ENCODE measurements around the gene UBE2O.
A peak's percentile ranks its signal among the peaks of the same experiment; 100 is the strongest.

Gene UBE2O

DNA sequence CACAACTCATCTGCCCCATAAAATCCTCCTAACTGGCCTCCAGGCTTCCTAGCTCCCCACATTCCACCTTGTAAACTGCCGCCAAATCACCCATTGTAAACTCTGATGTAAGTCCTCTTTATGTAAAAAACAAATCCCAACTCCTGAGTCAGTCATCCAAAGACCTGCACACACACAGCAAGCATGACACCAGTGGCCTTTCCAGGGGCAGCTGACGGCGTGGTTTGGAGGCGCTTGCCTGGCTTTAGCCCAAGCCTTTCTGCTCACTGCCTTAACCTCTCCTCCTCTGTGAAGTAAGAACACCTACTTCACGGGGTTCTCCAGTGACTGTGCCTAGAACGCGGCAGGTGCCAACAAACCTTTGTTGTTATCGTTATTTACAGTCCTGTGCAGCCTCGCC lies 14.0 kb downstream of the UBE2O start:
- TF ChIP-seq, protein P1, sequence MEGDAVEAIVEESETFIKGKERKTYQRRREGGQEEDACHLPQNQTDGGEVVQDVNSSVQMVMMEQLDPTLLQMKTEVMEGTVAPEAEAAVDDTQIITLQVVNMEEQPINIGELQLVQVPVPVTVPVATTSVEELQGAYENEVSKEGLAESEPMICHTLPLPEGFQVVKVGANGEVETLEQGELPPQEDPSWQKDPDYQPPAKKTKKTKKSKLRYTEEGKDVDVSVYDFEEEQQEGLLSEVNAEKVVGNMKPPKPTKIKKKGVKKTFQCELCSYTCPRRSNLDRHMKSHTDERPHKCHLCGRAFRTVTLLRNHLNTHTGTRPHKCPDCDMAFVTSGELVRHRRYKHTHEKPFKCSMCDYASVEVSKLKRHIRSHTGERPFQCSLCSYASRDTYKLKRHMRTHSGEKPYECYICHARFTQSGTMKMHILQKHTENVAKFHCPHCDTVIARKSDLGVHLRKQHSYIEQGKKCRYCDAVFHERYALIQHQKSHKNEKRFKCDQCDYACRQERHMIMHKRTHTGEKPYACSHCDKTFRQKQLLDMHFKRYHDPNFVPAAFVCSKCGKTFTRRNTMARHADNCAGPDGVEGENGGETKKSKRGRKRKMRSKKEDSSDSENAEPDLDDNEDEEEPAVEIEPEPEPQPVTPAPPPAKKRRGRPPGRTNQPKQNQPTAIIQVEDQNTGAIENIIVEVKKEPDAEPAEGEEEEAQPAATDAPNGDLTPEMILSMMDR (conservative IDR thresholded peaks at IDR 0.05; ENCODE audit: low read depth, low read length): no peak
- no peak for DNase-seq (ENCODE audit: low read depth)
- H3K4me3 ChIP-seq (ENCODE audit: low read length): no peak overlapping the region

DNA sequence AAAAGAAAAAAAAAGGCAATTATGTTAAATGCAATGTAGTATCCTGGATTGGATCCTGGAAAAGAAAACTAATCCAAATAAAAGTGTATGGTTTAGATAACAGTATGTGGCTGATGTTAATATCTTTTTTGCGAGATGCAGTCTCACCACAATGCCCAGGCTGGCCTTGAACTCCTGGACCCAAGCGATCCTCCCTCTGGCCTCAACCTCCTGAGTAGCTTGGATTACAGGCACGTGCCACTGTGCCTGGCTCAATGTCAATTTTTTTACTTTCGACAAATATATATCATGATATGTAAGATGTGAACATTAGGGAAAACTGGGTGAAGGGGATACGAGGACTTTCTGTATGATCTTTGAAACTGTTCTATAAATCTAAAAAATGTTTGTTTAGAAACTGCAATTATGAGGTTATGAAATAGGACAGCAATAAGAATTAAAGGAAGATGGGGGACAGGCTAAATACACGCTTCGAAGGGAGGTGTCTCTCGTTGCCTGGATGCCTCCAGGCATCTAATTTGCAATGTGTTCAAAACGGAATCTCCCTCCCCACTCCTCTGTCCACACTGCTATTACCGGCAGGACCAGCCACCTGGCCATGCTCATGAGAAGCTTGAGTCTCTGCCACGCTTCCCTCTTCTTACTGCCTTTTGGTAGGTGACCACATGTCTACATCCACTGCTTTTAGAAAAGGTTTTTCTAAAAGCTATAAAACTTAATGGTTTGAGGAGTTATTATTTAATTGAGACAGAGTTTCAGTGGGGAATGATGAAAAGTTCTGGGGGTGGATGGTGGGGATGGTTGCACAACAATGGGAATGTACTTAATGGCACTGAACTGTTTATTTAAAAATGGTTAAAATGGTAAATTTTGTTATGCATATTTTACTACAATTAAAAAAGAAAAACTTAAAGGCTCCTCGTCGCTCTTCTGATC lies 15.2 kb downstream of the UBE2O start:
- H3K4me3 ChIP-seq (ENCODE audit: low read length): no peak overlapping the region
- no peak for DNase-seq (ENCODE audit: low read depth)
- TF ChIP-seq, protein P1 (conservative IDR thresholded peaks at IDR 0.05; ENCODE audit: low read depth, low read length): no peak

DNA sequence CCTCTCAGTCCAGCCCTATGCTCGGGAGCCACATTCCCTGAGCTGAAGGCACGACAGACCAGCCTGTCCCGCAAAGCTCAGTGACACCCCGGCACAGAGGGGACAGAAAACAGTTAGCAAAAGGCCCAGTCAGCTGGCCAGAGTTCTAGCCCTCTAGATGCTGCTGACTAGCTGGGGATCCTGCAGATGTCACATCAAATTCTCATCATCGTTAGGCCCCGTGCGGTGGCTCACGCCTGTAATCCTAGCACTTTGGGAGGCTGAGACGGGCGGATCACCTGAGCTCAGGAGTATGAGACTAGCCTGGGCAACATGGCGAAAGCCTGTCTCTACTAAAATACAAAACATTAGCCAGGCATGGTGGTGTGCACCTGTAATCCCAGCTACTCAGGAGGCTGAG lies 17.2 kb downstream of the UBE2O start:
- TF ChIP-seq, protein P1 (conservative IDR thresholded peaks at IDR 0.05; ENCODE audit: low read depth, low read length): no peak
- no peak for DNase-seq (ENCODE audit: low read depth)
- H3K4me3 ChIP-seq (ENCODE audit: low read length): no peak overlapping the region

DNA sequence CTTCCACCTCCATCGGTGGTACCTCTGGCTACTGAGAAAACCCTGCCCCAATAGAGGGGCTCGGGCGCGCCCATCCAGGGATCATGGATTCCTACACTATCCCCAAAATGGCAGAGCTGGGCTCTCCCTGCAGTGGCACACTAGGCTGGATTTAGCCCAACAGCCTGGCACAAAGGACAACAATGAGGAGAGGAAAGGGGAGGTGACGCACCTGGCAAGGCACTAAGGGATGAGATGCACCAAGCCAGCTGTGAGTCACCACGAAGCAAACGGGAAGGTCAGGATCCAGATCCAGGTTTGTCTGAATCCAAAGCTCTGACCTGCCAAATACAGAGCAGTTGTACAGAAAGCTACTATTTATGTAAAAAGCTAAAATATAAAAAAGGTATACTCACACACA lies 18.1 kb downstream of the UBE2O start:
- H3K4me3 ChIP-seq (ENCODE audit: low read length): no peak overlapping the region
- TF ChIP-seq, protein P1 (conservative IDR thresholded peaks at IDR 0.05; ENCODE audit: low read depth, low read length): no peak
- no peak for DNase-seq (ENCODE audit: low read depth)

DNA sequence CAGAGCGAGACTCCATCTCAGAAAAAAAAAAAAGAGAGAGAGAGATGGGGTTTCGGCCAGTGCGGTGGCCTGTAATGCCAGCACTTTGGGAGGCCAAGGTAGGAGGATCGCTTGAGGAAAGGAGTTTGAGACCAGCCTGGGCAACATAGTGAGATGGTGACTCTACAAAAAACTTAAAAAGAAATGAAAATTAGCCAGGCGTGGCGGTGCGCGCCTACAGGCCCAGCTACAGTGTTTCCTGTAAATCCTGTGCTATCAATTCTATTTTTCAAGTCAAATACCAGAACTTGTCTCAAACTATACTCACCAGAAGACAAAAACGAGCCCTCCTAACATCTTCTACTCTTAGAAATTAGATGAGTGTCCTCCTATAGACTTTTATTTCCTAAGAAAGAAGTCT lies 19.3 kb downstream of the UBE2O start:
- no peak for DNase-seq (ENCODE audit: low read depth)
- TF ChIP-seq, protein P1 (conservative IDR thresholded peaks at IDR 0.05; ENCODE audit: low read depth, low read length): no peak
- H3K4me3 ChIP-seq (ENCODE audit: low read length): no peak overlapping the region

DNA sequence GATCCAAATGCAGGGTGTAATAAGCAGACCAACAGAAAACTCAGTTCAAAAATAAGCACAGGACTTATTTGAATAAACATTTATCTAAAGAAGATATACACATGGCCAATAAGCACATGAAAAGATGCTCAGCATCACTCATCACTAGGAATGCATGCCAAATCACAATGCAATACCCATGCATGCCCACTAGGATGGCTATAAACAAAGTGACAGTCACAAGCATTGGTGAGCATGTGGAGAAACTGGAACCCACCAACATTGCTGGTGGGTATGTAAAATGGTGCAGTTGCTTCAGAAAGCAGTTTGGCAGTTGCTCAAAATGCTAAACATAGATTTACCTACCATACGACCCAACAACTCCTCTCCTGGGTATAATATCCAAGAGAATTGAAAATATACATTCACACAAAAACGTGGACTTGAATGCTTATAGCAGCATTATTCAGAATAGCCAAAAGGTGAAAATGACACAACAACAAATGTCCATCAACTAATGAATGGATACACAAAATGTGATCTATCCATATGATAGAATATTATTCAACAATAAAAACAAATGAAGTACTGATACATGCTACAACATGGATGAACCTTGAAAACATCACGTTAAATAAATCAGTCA lies 20.1 kb downstream of the UBE2O start:
- TF ChIP-seq, protein P1 (conservative IDR thresholded peaks at IDR 0.05; ENCODE audit: low read depth, low read length): peak; percentile 45
- no peak overlapping the region for H3K4me3 ChIP-seq (ENCODE audit: low read length)
- no peak for DNase-seq (ENCODE audit: low read depth)
